GM12891 (cell line): ENCODE results near the gene PTGFRN.

Experiments
- DNase-seq: peaks from one replicate; pipeline ENCODE4 v3.0.0; 2011; ENCODE audit warnings: low spot score; ENCODE audit not compliant: insufficient read length
- FAIRE-seq: peaks from 2 replicates; lab custom pipeline; 2011; peaks lifted over from hg19 to GRCh38; lab: Jason Lieb, UNC
- PAX5 ChIP-seq: IDR thresholded peaks from 2 replicates; pipeline ENCODE4 v1.6.1; 2011; ENCODE audit warnings: low read length, moderate library complexity, mild to moderate bottlenecking; ENCODE audit not compliant: insufficient read depth, severe bottlenecking
- POLR2A ChIP-seq: IDR thresholded peaks from 2 replicates; pipeline ENCODE4 v1.6.1; 2011; ENCODE audit warnings: low read depth, low read length, control low read depth
- POLR2AphosphoS5 ChIP-seq: IDR thresholded peaks from 2 replicates; pipeline ENCODE4 v1.6.1; 2011; ENCODE audit warnings: low read depth, low read length, control low read depth
- POU2F2 ChIP-seq: IDR thresholded peaks from 2 replicates; pipeline ENCODE4 v1.6.1; 2011; ENCODE audit warnings: low read depth, mild to moderate bottlenecking, control low read depth, low read length, moderate library complexity
- SPI1 ChIP-seq: IDR thresholded peaks from 2 replicates; pipeline ENCODE4 v1.6.1; 2011; ENCODE audit warnings: low read depth, low read length, control low read depth
- TAF1 ChIP-seq: IDR thresholded peaks from 2 replicates; pipeline ENCODE4 v1.6.1; 2011; ENCODE audit warnings: low read depth, low read length, control low read depth

PTGFRN gene

GRCh38 chr1:116949213-116949985 is 39.7 kb downstream of the PTGFRN start:
- no peak for FAIRE-seq
- no peak for TF ChIP-seq POU2F2
- no peak for DNase-seq

DNA sequence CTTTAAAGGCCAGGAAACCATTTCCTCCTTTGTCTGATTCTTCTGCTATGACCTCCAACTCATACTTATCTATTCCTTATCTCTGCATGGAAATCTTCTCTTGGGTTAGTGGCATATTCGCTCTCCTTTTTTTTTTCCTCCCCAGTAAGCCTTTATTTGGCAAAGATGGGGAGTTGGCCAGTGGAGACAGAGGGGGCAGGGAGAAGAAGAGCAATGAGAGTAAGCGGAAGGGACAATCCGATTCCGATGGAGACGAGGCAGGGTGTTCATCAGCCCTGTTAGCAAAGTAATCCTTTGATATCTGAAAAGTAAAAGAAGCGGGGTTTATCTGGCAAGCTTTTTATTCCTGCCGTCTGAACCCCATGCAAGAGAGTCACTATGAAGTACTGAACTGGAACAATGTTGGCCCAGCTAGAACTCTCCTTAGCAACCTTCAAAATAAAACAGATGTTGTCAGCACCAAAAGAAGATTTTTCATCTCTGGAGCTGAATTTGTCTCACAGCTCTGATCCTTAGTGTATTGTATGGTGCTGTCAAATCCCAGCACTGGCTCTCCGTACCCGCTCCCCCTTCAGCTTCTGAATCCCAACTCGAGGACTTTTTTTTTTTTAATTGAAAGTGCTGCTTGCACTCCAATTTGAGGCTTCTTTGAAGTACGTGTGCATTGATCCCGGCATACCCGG is 40.9 kb downstream of the PTGFRN start:
- DNase-seq = no peak
- TF ChIP-seq SPI1 = no peak
- TF ChIP-seq PAX5 = no peak
- TF ChIP-seq POLR2A = no peak
- TF ChIP-seq TAF1 = no peak
- TF ChIP-seq POU2F2 = no peak
- no peak for TF ChIP-seq POLR2AphosphoS5
- FAIRE-seq = no peak

DNA sequence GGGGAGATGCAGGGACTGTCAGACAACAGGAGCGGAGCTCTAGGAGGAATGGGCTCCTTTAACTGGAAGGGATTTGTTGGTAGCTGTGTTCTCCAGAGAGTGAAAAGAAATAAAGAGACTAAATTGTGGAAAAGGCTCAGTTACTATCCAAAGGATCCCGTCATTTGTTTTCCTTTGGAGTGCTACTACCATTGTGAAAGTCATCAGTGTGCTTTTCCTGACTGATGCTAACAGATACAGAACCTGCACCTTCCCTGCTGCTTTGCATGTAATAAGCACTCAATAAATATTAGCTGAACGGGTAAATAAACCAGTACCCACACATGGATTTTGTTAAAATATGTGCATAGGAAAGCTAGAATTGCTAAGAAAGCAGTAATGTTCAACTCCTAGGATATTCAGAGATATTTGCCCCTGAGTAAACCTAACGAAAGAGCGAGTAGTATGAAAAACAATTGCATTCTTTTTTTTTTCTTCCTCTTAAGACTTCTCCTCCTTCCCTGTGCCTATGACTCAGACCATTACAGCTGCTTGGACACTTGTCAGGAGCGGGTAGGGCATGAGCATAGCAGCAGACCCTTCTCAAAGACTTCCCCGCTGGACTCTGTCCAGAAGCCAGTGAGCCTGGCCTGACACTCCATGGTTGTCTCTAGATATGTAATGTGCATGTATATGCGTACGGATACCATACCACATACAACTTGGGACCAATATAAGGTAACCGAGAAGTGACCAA is 41.7 kb downstream of the PTGFRN start:
- DNase-seq (no peak), FAIRE-seq (no peak)
- TF ChIP-seq TAF1 (no peak), POU2F2 (no peak), PAX5 (no peak), POLR2A (no peak), SPI1 (no peak), POLR2AphosphoS5 (no peak)

GRCh38 chr1:116952738-116953275 is 43.1 kb downstream of the PTGFRN start:
- no peak for TF ChIP-seq TAF1
- TF ChIP-seq POLR2AphosphoS5 = no peak
- no peak for TF ChIP-seq SPI1
- TF ChIP-seq POLR2A = no peak
- TF ChIP-seq PAX5 = no peak
- no peak for TF ChIP-seq POU2F2
- FAIRE-seq (no peak), DNase-seq (no peak)

GRCh38 chr1:116954440-116954839 is 44.7 kb downstream of the PTGFRN start:
- FAIRE-seq (no peak), DNase-seq (no peak)
- TF ChIP-seq POLR2AphosphoS5 = no peak
- no peak for TF ChIP-seq POU2F2
- TF ChIP-seq TAF1 = no peak
- TF ChIP-seq SPI1 = no peak
- no peak for TF ChIP-seq PAX5
- no peak for TF ChIP-seq POLR2A

GRCh38 chr1:116956378-116956777 is 46.7 kb downstream of the PTGFRN start:
- DNase-seq (no peak), FAIRE-seq (no peak)
- TF ChIP-seq POLR2A = no peak
- TF ChIP-seq PAX5 = no peak
- TF ChIP-seq POLR2AphosphoS5 = no peak
- no peak for TF ChIP-seq POU2F2
- no peak for TF ChIP-seq TAF1
- no peak for TF ChIP-seq SPI1

DNA sequence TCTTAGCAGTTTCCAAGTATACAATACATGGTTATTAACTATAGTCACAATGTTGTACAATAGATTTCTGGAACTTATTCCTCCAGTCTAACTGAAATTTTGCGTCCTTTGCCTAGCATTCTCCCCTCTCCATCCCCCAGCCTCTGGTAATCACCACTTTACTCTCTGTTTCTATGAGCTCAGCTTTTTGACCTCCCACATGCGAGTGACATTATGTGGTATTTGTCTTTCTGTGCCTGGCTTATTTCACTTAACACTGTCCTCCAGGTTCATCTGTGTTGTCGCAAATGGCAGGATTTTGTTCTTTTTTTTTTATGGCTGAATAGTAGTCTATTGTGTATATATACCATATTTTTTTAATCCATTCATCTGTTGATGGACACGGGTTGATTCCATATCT is 47.9 kb downstream of the PTGFRN start:
- FAIRE-seq = no peak
- DNase-seq = no peak
- TF ChIP-seq POU2F2 (no peak), SPI1 (no peak), POLR2A (no peak), TAF1 (no peak), POLR2AphosphoS5 (no peak), PAX5 (no peak)

- TF ChIP-seq POLR2A = no peak
- TF ChIP-seq TAF1 = no peak
- no peak for TF ChIP-seq POU2F2
- TF ChIP-seq SPI1 = no peak
- TF ChIP-seq POLR2AphosphoS5 = no peak
- TF ChIP-seq PAX5 = no peak
- FAIRE-seq (no peak), DNase-seq (no peak)
Observed at GRCh38 chr1:116958110-116958509, 48.4 kb downstream of the PTGFRN start.

DNA sequence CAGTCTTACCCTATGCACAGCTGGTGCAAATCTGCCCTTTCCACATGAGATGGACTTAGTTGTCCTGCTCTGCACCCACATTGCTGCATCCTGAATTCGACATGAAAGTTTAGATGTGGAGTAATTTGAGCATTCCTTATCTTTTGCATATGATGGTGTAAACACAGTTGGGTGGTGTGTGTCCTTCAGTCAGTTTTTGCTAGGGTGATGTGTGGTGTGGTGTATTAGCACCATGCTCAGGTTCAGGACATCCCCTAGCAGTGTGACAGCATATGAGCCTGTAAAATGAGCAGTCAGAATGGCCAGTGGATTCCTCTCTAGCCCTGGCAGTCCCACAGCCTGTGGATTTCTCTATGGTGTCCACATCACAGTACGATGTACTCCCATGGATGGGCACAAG is 49.3 kb downstream of the PTGFRN start:
- FAIRE-seq (no peak), DNase-seq (no peak)
- TF ChIP-seq POLR2AphosphoS5 (no peak), PAX5 (no peak), POLR2A (no peak), TAF1 (no peak), SPI1 (no peak), POU2F2 (no peak)
